AG04450 (cell line): ENCODE results near the gene ITGB1. TPM values are rescaled to one million over a fixed set of nuclear protein-coding genes. Genes with fewer than 3 reads are reported as not detected.
"Not testable (repeated sequence)": the region's sequence is repeated elsewhere in the genome, so short reads cannot be mapped to it uniquely, and the experiment has no call there.

Source experiments
- CTCF ChIA-PET: fragments of 300-600, 350-600 bp; formaldehyde crosslinking; extraction: SDS; loops from one replicate; lab custom pipeline; 2022; ENCODE audit warnings: antibody characterized with exemption, inconsistent platforms; lab: Charles Lee
- POLR2A ChIA-PET: fragments of 350-600 bp; formaldehyde crosslinking; extraction: SDS; loops from one replicate; lab custom pipeline; 2021; ENCODE audit warnings: antibody characterized with exemption, inconsistent platforms; lab: Yijun Ruan, JAX
- DNase-seq: peaks from one replicate; pipeline ENCODE4 v3.0.0-alpha.2; 2011; ENCODE audit warnings: low read depth, low spot score
- H3K27ac ChIP-seq: one replicate; pipeline ENCODE4 v1.5.1; 2012; ENCODE audit warnings: low read depth, low read length, control low read depth
- H3K27me3 ChIP-seq: one replicate; pipeline ENCODE4 v1.6.0; 2012; ENCODE audit warnings: low read length; ENCODE audit not compliant: control insufficient read depth, insufficient read depth
- H3K4me3 ChIP-seq: 2 replicates; pipeline ENCODE4 v1.5.1; 2011; ENCODE audit warnings: mild to moderate bottlenecking, low read depth, low read length, control low read depth
- H3K9me3 ChIP-seq: 2 replicates; pipeline ENCODE4 v1.5.1; 2012; ENCODE audit warnings: low read length; ENCODE audit not compliant: control insufficient read depth, insufficient read depth
- polyA plus RNA-seq: library from polyadenylated mRNA; depleted of rRNA; stranded (reverse); fragments of >200 nt; gene quantifications from 2 replicates; pipeline ENCODE4 v1.2.3, GENCODE V29; 2011
- TF ChIP-seq, protein P1 (sequence below): IDR thresholded peaks from 2 replicates; pipeline ENCODE4 v1.5.1; 2011; ENCODE audit warnings: low read depth, low read length, control low read depth, inconsistent platforms

The ITGB1 gene
- polyA plus RNA-seq, 1 experiment: 2,796 TPM

DNA sequence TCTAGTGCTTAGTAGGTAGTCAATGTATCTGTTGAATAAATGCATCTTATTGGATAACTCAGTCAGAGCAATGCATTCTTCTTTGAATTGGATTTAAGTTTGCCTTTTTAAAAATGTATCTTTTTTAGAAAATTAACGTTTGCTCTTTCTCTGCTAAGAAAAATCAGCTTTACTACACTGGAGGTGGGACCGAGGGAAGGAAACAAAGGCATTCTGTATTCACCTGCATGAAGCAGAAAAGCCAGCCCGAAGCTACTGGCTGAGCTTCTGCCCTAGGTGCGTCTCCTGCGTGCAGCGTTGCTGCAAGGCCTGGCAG lies 22.2 kb upstream of the ITGB1 start:
- no peak for DNase-seq
- H3K4me3 ChIP-seq: peak overlapping the region; percentile 51
- peak overlapping the region; percentile 99 for H3K27ac ChIP-seq
- TF ChIP-seq, protein P1, sequence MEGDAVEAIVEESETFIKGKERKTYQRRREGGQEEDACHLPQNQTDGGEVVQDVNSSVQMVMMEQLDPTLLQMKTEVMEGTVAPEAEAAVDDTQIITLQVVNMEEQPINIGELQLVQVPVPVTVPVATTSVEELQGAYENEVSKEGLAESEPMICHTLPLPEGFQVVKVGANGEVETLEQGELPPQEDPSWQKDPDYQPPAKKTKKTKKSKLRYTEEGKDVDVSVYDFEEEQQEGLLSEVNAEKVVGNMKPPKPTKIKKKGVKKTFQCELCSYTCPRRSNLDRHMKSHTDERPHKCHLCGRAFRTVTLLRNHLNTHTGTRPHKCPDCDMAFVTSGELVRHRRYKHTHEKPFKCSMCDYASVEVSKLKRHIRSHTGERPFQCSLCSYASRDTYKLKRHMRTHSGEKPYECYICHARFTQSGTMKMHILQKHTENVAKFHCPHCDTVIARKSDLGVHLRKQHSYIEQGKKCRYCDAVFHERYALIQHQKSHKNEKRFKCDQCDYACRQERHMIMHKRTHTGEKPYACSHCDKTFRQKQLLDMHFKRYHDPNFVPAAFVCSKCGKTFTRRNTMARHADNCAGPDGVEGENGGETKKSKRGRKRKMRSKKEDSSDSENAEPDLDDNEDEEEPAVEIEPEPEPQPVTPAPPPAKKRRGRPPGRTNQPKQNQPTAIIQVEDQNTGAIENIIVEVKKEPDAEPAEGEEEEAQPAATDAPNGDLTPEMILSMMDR: no peak
- H3K27me3 ChIP-seq: no peaks in the 10 kb centered on the region
- H3K9me3 ChIP-seq: no peaks in the 10 kb centered on the region
- ChIA-PET CTCF (interaction anchor here (1.2 to 1.8 kb wide), 3 partner anchors 17 to 29 kb away, joined by 4 to 5 read pairs (median 4); no protein-coding TSS in a partner anchor), POLR2A (interaction anchor here (0.9 to 3.0 kb wide), 11 partner anchors 9 to 150 kb away, joined by 3 to 28 read pairs (median 6); partner anchors contain the start of gene ITGB1)

DNA sequence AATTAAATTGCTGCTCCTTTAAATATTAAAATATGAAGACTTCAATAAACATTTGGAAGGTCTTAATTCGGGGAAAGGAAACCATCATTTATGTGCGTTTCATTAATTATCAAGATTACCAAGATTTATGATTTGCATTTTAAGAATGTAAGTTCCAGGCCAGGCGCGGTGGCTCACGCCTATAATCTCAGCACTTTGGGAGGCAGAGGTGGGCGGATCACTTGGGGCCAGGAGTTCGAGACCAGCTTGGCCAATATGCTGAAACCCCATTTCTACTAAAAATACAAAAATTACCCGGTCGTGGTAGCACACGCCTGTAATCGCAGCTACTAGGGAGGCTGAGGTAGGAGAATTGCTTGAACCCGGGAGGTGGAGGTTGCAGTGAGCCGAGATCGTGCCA lies 21.7 kb upstream of the ITGB1 start:
- DNase-seq, H3K4me3 ChIP-seq, H3K27me3 ChIP-seq, H3K9me3 ChIP-seq: not testable (repeated sequence)
- ChIA-PET CTCF (interaction anchor here (1.2 to 1.8 kb wide), 3 partner anchors 16 to 28 kb away, joined by 4 to 5 read pairs (median 4); no protein-coding TSS in a partner anchor), POLR2A (interaction anchor here (0.9 to 3.0 kb wide), 10 partner anchors 8 to 151 kb away, joined by 3 to 28 read pairs (median 7); partner anchors contain the start of gene ITGB1)
- peak overlapping the region; percentile 99 for H3K27ac ChIP-seq

DNA sequence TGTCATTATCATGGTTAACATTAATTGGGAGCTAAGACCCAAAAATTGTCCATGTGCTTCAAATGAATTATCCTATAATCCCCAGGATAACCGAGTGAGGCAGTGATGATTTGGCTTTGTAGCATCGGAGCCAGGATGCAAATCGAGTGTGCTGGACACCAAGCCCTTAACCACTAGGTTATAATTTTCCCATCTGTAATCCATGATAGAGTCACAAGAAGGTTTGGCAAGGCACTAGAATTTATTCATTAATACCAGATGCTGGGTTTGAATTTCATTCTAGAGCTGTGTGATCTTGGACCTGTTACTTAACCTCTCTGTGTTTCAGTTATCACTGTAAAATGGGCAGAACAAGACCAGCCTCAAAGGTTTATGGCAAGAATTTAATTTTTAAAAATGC lies 21.0 kb upstream of the ITGB1 start:
- ChIA-PET POLR2A (no interaction called here), CTCF (no interaction called here)
- no peak overlapping the region for H3K27ac ChIP-seq
- H3K27me3 ChIP-seq: no peaks in the 10 kb centered on the region
- H3K4me3 ChIP-seq: no peak overlapping the region
- TF ChIP-seq, protein P1: no peak
- H3K9me3 ChIP-seq: no peaks in the 10 kb centered on the region
- no peak for DNase-seq

DNA sequence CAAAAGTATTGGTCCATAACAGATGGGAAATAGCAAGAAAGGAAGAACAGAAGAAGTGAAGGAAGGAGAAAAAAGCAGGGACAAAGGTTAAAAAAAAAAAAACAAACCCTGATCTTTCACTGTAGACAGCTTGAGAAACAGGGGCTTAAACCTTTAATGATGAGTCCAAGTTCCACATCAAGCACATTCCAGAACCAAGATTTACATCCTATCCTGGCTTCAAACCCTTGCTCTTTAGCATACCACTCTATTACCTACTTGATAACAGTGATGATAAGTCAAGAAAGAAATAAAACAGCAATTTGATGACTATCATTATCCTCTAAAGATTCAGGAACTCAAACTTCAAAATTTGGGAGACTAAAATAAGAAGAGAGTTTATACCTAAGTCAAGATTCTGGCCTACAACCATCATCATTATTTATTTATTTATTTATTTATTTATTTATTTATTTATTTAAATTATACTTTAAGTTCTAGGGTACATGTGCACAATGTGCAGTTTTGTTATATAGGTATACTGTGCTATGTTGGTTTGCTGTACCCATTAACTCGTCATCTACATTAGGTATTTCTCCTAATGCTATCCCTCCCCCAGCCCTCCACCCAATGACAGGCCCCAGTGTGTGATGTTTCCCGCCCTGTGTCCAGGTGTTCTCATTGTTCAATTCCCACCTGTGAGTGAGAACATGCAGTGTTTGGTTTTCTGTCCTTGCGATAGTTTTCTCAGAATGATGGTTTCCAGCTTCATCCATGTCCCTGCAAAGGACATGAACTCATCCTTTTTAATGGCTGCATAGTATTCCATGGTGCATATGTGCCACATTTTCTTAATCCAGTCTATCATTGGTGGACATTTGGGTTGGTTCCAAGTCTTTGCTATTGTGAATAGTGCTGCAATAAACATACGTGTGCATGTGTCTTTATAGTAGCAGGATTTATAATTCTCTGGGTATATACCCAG lies 20.1 kb upstream of the ITGB1 start:
- H3K9me3 ChIP-seq, H3K27ac ChIP-seq, POLR2A ChIA-PET, CTCF ChIA-PET, H3K27me3 ChIP-seq, H3K4me3 ChIP-seq, DNase-seq: not testable (repeated sequence)

DNA sequence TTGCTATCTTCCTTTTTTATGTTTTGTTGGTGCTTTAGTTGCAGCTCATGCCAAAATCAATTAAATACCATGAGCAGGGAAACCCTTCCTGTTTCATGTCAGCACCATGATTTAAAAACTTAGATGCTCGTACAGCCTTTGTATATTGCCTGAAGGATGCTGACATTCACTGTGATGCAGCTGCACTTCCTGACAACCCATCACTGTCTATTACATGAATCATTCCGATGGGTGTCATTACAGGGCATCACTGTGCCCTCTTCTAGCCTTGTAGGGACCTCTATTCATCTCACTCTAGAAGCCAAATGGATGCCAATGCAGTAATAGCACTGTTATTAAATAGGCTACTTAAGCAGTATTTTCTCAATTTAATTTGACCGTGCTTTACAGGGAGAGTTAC lies 18.3 kb upstream of the ITGB1 start:
- TF ChIP-seq, protein P1: no peak
- H3K4me3 ChIP-seq: no peak overlapping the region
- H3K27ac ChIP-seq: no peak overlapping the region
- no peak for DNase-seq
- POLR2A ChIA-PET: no interaction called here
- CTCF ChIA-PET: interaction anchor here (1.0 kb wide), 1 partner anchor 33 kb away, joined by 3 read pairs; no protein-coding TSS in a partner anchor
- H3K9me3 ChIP-seq: no peaks in the 10 kb centered on the region
- H3K27me3 ChIP-seq: no peaks in the 10 kb centered on the region

DNA sequence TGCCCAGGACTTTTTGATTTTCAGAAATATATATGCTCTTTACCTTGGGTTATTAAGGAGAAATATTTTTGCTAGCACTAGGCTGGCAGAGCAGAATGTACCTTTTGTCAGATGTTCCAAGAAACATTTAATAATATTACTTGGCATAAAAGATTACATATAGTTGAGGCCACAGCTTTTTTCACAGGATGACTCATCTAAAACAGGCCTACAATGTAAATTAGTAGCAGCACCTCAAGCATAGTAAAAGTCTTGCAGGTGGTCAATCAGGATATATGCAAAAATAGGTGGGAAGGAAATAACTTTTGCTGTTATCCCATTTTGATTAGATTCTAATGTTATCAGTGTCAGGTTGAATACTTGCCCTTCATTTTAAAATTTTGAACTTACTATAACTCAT lies 14.9 kb upstream of the ITGB1 start:
- Histone ChIP-seq H3K4me3 (no peak overlapping the region), H3K9me3 (no peaks in the 10 kb centered on the region), H3K27ac (no peak overlapping the region), H3K27me3 (no peaks in the 10 kb centered on the region)
- ChIA-PET CTCF (no interaction called here), POLR2A (interaction anchor here (1.6 kb wide), 1 partner anchor 11 kb away, joined by 3 read pairs; no protein-coding TSS in a partner anchor)
- no peak for DNase-seq
- TF ChIP-seq, protein P1: no peak
